Upper lobe of right lung (tissue), 1 donor: ENCODE data around the gene ZNF770. TPM values are rescaled to one million over a fixed set of nuclear protein-coding genes. Genes with fewer than 3 reads are reported as not detected.

Source experiments
- ATAC-seq: fragments of 200-7000 bp; cut with Tn5 transposase; one replicate; pipeline ENCODE4 v1.9.1; 2020; ENCODE audit warnings: mild to moderate bottlenecking, moderate library complexity
- DNase-seq: peaks from one replicate; pipeline ENCODE4 v3.0.0-alpha.2; 2020
- H3K27ac ChIP-seq: fragments of 200-600 bp; one replicate; pipeline ENCODE4 v1.8.0; 2022
- H3K27me3 ChIP-seq: fragments of 200-600 bp; one replicate; pipeline ENCODE4 v1.8.0; 2022; ENCODE audit warnings: mild to moderate bottlenecking
- H3K36me3 ChIP-seq: fragments of 200-600 bp; one replicate; pipeline ENCODE4 v1.8.0; 2022
- H3K4me1 ChIP-seq: fragments of 200-600 bp; one replicate; pipeline ENCODE4 v1.8.0; 2022
- H3K4me3 ChIP-seq: fragments of 200-600 bp; one replicate; pipeline ENCODE4 v1.8.0; 2022; ENCODE audit warnings: mild to moderate bottlenecking
- H3K9me3 ChIP-seq: fragments of 200-600 bp; one replicate; pipeline ENCODE4 v1.8.0; 2022
- CTCF ChIP-seq: fragments of 200-600 bp; IDR thresholded peaks from one replicate; pipeline ENCODE4 v1.8.0; 2022; ENCODE audit warnings: antibody characterized with exemption
- intact Hi-C: fragments of 100-400 bp; cut with DNase I; formaldehyde crosslinking; loops from one replicate; pipeline ENCODE4 v1.11.0; 2022
- total RNA-seq: library from RNA; stranded (reverse); fragmentation: NEBNext Ultra II Directional; extraction: Animal tissue kit (Norgen Biotek cat#: 25700); gene quantifications from one replicate; pipeline ENCODE4 v1.2.1, GENCODE V29; 2021
- donor health status: DM: no; HTN: yes; CAD: no; lungs with severe emphysema.

The ZNF770 gene
- total RNA-seq, 1 donor from 2014 or later = 31.5 TPM

GRCh38 chr15:35014241-35014640 lies 26.2 kb upstream of the ZNF770 start:
- H3K9me3 ChIP-seq = no peaks in the 10 kb centered on the region
- DNase-seq (no peak), ATAC-seq (no peak)
- H3K36me3 ChIP-seq = no peaks in the 10 kb centered on the region
- intact Hi-C loops = no loop called here
- H3K27me3 ChIP-seq = no peaks in the 10 kb centered on the region
- H3K4me3 ChIP-seq = no peak overlapping the region
- H3K4me1 ChIP-seq = no peaks in the 10 kb centered on the region
- TF ChIP-seq CTCF = no peak
- H3K27ac ChIP-seq = no peak overlapping the region

GRCh38 chr15:35013370-35013769 lies 25.3 kb upstream of the ZNF770 start:
- no peak for TF ChIP-seq CTCF
- H3K36me3 ChIP-seq = no peaks in the 10 kb centered on the region
- DNase-seq (no peak), ATAC-seq (no peak)
- no peaks in the 10 kb centered on the region for H3K27me3 ChIP-seq
- H3K27ac ChIP-seq = no peak overlapping the region
- H3K9me3 ChIP-seq = no peaks in the 10 kb centered on the region
- intact Hi-C loops = no loop called here
- no peaks in the 10 kb centered on the region for H3K4me1 ChIP-seq
- no peak overlapping the region for H3K4me3 ChIP-seq

GRCh38 chr15:35007397-35007796 lies 19.3 kb upstream of the ZNF770 start:
- intact Hi-C loops = no loop called here
- H3K4me3 ChIP-seq = no peak overlapping the region
- no peaks in the 10 kb centered on the region for H3K36me3 ChIP-seq
- DNase-seq (no peak), ATAC-seq (no peak)
- no peak overlapping the region for H3K27ac ChIP-seq
- no peak for TF ChIP-seq CTCF
- no peaks in the 10 kb centered on the region for H3K4me1 ChIP-seq
- no peaks in the 10 kb centered on the region for H3K9me3 ChIP-seq
- H3K27me3 ChIP-seq = no peaks in the 10 kb centered on the region

GRCh38 chr15:35005933-35006332 lies 17.8 kb upstream of the ZNF770 start:
- intact Hi-C loops = no loop called here
- TF ChIP-seq CTCF = no peak

GRCh38 chr15:35003928-35004327 lies 15.8 kb upstream of the ZNF770 start:
- DNase-seq = no peak
- ATAC-seq = no peak
- Histone ChIP-seq H3K27me3 (no peaks in the 10 kb centered on the region), H3K36me3 (no peaks in the 10 kb centered on the region), H3K4me3 (no peak overlapping the region), H3K27ac (no peak overlapping the region), H3K4me1 (no peaks in the 10 kb centered on the region), H3K9me3 (no peaks in the 10 kb centered on the region)
- TF ChIP-seq CTCF = no peak
- intact Hi-C loops = no loop called here

More at GRCh38 chr15:35005933-35006332, 17.8 kb upstream of the ZNF770 start:
- Histone ChIP-seq H3K4me3 (no peak overlapping the region), H3K27me3 (no peaks in the 10 kb centered on the region), H3K36me3 (no peaks in the 10 kb centered on the region), H3K27ac (no peak overlapping the region), H3K4me1 (no peaks in the 10 kb centered on the region), H3K9me3 (no peaks in the 10 kb centered on the region)
- no peak for DNase-seq
- no peak for ATAC-seq

GRCh38 chr15:35000511-35000910 lies 12.4 kb upstream of the ZNF770 start:
- DNase-seq (no peak), ATAC-seq (peak; percentile 36)
- no peaks in the 10 kb centered on the region for H3K9me3 ChIP-seq
- TF ChIP-seq CTCF = no peak
- H3K4me3 ChIP-seq = no peak overlapping the region
- intact Hi-C loops = no loop called here
- H3K4me1 ChIP-seq = no peaks in the 10 kb centered on the region
- no peak overlapping the region for H3K27ac ChIP-seq
- no peaks in the 10 kb centered on the region for H3K27me3 ChIP-seq
- no peaks in the 10 kb centered on the region for H3K36me3 ChIP-seq
